HUDEP-2 (cell line): ENCODE results near the gene GRID1.
"Not testable (repeated sequence)": the region's sequence is repeated elsewhere in the genome, so short reads cannot be mapped to it uniquely, and the experiment has no call there.

Source experiments
- DNase-seq, 76 experiments: peaks; one replicate each; lab custom pipeline; 2025; ENCODE audit not compliant: unreplicated experiment in 76 of 76; lab: John Stamatoyannopoulos, UW

Gene GRID1

GRCh38 chr10:86122646-86123045 lies 243.9 kb downstream of the GRID1 start:
- DNase-seq = no peak

GRCh38 chr10:86121200-86121599 lies 245.4 kb downstream of the GRID1 start:
- DNase-seq = no peak

- DNase-seq = no peak
Observed at GRCh38 chr10:86117051-86117450, 249.5 kb downstream of the GRID1 start.

DNA sequence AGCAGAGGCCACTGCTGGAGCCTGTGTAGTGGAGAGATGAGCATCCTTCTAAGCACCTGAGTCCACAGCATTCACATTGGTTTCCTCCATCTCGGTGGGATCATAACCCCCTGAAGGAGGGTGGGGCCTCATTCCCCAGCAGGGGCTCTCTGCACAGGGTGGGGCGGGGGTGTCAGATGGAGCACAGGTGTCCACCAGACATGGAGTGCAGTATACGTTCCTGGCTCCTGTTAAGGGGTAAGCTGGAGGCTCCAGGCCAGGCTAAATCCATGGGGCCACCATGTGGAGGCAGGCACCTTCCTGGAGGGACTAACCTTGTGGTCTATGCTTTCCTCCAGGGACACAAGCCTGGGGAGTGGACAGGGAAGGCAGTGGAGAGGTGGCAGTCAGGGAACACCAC lies 252.6 kb downstream of the GRID1 start:
- DNase-seq = no peak

- no peak for DNase-seq
Observed at GRCh38 chr10:86113501-86113900, 253.1 kb downstream of the GRID1 start.

GRCh38 chr10:86113044-86113443 lies 253.6 kb downstream of the GRID1 start:
- DNase-seq = no peak

- DNase-seq = no peak
Observed at GRCh38 chr10:86111902-86112545, 254.6 kb downstream of the GRID1 start.

DNA sequence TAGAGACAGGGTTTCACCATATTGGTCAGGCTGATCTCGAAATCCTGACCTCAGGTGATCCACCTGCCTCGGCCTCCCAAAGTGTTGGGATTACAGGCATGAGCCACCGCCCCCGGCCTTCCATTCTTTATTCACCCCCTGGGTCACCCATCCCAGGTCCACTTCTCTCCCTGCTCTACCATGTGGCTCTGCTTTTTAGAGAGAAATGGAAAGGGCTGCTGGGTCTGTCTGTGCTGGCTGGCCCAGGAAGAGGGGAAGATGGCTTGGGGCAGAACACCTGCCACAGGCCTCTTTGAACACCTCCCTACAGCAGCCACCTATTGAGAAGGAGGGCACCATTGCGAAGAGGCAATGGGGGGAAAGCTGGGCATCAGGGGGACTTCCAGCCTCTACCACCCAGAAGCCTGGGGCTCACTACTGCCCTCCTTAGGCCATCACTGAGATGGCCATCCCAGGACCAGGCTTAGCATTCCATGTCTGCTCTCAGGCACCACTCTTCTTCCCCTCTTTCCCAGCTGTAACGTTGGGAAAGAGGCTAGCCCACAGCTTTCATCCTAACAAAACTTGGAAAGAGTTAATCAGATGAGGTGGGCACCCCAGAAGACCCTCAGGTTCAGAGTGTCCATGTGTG lies 256.3 kb downstream of the GRID1 start:
- DNase-seq = peak in 3 of 76 experiments; percentile 2 to 11 (median 3)

DNA sequence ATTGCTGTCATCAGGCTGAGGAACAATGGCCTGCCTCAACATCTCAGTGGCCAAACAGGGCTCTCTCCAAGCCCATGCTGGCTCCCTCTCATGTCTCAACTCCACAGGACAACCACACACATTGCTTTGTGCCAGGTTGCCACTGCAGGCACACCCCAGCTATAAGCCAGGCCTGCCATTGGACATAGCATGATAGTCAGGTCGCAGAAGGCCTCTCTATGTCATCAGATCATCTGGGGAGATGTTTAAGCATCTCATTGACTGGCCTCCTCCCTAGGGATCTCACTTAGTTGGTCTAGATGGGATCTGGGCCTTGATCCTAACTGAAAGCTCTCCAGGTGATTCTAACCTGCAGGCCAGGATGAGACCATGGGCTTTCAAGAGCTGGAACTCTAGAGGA lies 257.2 kb downstream of the GRID1 start:
- no peak for DNase-seq

DNA sequence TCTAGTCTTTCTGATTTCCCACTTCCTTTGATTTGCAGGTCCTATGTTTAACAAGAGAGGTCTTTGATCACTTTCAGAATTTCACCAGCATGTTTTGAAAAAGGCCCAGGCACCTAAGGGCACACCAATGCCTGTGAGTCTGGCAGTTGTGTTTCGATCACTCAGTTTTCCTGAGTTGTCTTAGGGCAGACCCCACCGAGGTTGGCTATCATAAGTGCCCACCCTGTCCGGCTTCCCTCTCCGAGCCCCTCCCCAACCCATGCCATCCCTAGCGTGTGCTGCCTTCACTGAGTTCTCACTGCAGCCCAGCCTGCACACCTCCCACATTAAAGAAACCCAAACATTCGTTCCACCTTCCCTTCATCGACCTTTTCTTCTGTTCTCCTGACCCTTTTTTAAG lies 257.9 kb downstream of the GRID1 start:
- no peak for DNase-seq

DNA sequence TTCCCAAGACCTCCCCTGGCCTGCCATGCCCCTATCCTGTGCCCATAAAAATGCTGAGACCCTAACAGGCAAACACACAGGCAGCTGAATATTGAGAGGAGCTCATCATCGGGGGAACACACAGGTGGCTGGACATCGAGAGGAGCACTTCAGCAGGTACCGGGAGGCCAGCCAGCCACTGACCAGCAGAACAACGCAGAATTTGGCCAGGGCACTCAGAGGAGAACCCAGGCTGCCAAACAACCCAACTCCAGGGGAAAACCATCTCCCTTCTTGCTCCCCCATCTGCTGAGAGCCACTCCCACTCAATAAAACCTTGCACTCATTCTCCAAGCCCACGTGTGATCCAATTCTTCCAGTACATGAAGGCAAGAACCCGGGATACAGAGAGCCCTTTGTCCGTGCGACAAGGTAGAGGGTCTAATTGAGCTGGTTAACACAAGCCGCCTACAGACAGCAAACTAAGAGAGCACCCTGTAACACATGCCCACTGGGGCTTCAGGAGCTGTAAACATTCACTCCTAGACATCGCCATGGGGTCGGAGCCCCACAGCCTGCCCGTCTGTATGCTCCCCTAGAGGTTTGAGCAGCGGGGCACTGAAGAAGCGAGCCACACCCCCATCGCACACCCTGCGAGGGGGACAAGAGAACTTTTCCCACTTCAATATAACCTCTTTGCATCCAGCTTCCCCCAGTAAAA lies 258.8 kb downstream of the GRID1 start:
- not testable (repeated sequence) for DNase-seq

- no peak for DNase-seq
Observed at GRCh38 chr10:86107131-86107530, 259.5 kb downstream of the GRID1 start.

DNA sequence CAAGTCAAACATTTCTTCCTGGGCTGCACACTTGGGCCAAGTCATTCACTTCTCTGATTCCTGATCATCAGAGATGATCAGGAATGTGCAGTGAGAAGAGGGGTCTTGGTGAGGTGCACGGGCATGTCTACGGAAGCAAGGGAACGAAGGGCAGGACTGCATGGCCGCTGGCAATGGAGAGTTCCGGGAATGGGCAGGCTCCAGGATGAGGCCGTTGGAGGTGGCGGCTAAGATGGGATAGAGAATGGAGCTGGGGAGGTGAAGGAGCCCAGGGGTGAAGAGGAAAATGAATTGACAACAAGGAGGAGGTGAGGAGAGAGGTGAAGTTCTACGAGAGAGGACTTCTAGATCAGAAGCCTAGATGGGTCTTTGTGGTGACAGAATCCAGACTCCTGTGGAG lies 260.0 kb downstream of the GRID1 start:
- DNase-seq = no peak

- DNase-seq = no peak
Observed at GRCh38 chr10:86105640-86106039, 261.0 kb downstream of the GRID1 start.

- DNase-seq = no peak
Observed at GRCh38 chr10:86105181-86105580, 261.4 kb downstream of the GRID1 start.

- DNase-seq = no peak
Observed at GRCh38 chr10:86104611-86105145, 261.9 kb downstream of the GRID1 start.

GRCh38 chr10:86104156-86104555 lies 262.4 kb downstream of the GRID1 start:
- DNase-seq = no peak

- no peak for DNase-seq
Observed at GRCh38 chr10:86103391-86104101, 263.0 kb downstream of the GRID1 start.

DNA sequence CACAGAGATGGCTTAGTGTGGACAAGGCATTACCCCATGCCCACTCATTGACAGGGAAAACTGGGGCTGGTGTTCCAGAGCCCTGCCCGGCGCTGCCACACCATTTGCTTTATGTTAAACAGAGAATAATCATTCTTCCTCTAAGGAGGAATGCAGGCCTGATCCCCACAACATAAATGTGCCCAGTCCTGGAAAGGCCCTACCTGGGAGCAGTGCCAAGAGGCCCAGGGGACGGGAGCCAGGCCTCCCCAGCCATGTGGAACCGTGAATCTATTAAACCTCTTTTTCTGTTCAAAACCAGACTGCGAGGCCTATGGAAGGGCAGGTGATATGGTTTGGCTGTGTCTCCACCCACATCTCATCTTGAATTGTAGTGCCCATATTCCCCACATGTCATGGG lies 264.1 kb downstream of the GRID1 start:
- DNase-seq = no peak

- DNase-seq = no peak
Observed at GRCh38 chr10:86102031-86102430, 264.6 kb downstream of the GRID1 start.

DNA sequence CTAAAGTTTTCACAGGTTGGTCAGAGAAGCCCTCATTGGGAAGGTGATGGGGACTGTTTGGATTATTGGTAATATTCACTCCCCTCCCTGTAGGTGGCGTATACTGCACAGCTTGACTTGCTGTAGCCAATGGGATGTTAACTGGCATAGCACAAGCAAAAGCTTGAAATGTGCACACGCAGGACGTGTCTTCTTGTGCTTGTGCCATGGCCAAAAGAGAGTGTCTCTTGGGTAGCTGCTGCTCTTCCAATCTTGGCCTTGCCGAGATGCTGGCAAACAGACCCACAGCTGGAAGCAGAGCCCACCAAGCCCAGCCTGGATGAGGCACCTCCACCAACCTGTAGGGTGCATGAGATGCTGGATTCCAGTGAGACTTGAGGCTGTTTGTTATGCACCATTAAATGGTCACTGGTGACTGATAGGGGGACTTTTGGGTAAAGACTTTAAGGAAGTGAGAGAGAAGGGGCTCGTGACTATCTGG lies 266.0 kb downstream of the GRID1 start:
- DNase-seq = peak in 14 of 76 experiments; percentile 0 to 44 (median 9)
